HEK293 (cell line): ENCODE data around the gene RASAL2.

Experiments used
- CTCF ChIA-PET: fragments of 350-600 bp; formaldehyde crosslinking; extraction: SDS; loops from one replicate; lab custom pipeline; 2021; ENCODE audit warnings: antibody characterized with exemption; lab: Yijun Ruan, JAX
- POLR2A ChIA-PET: fragments of 300-600 bp; formaldehyde crosslinking; extraction: SDS; loops from one replicate; lab custom pipeline; 2020; ENCODE audit warnings: antibody characterized with exemption, inconsistent platforms; lab: Yijun Ruan, JAX
- H3K27ac ChIP-seq: fragments of 200-500 bp; sonication (Bioruptor generic); 2 replicates; pipeline ENCODE4 v1.5.1; 2014; ENCODE audit warnings: low read depth, low read length, control low read depth, inconsistent platforms; ENCODE audit errors: extremely low read depth
- H3K36me3 ChIP-seq, 2 experiments: fragments of 200-500 bp in 1 of 2; sonication (Bioruptor generic) in 1 of 2; 1 replicate in 1 of 2; 2 replicates in 1 of 2; pipeline ENCODE4 v1.5.1; 2014 to 2017; ENCODE audit warnings: inconsistent platforms in 2 of 2, low read length in 2 of 2; ENCODE audit not compliant: control insufficient read depth in 2 of 2, insufficient read depth in 1 of 2
- H3K4me1 ChIP-seq: fragments of 200-500 bp; sonication (Bioruptor generic); 2 replicates; pipeline ENCODE4 v1.5.1; 2014; ENCODE audit warnings: mild to moderate bottlenecking, low read length, inconsistent platforms; ENCODE audit not compliant: control insufficient read depth, insufficient read depth
- H3K4me3 ChIP-seq: 2 replicates; pipeline ENCODE4 v1.5.1; 2011; ENCODE audit warnings: low read depth, mild to moderate bottlenecking, control low read depth, low read length, moderate library complexity
- H3K9me3 ChIP-seq: fragments of 200-500 bp; sonication (Bioruptor generic); 2 replicates; pipeline ENCODE4 v1.5.1; 2014; ENCODE audit warnings: low read depth, low read length, inconsistent platforms; ENCODE audit not compliant: control insufficient read depth, insufficient read depth
- ELK4 ChIP-seq: IDR thresholded peaks from 2 replicates; pipeline ENCODE4 v1.6.1; 2011; ENCODE audit warnings: mild to moderate bottlenecking, low read depth, low read length, borderline replicate concordance
- KLF1 ChIP-seq: fragments of 450-650 bp; formaldehyde crosslinking; IDR thresholded peaks from 2 replicates; pipeline ENCODE4 v1.5.1; 2016; ENCODE audit warnings: missing biosample characterization, missing genetic modification characterization
- MEIS1 ChIP-seq: sonication (generic); formaldehyde crosslinking; IDR thresholded peaks from 2 replicates; pipeline ENCODE4 v1.8.1; 2022; ENCODE audit warnings: missing genetic modification reagents, mild to moderate bottlenecking, borderline replicate concordance
- MZF1 ChIP-seq: fragments of 450-650 bp; formaldehyde crosslinking; IDR thresholded peaks from 2 replicates; pipeline ENCODE4 v1.5.1; 2017; ENCODE audit warnings: missing biosample characterization, missing genetic modification characterization, borderline replicate concordance
- PATZ1 ChIP-seq: fragments of 450-650 bp; formaldehyde crosslinking; IDR thresholded peaks from 2 replicates; pipeline ENCODE4 v1.5.1; 2016; ENCODE audit warnings: missing biosample characterization, missing genetic modification characterization
- PRDM10 ChIP-seq: fragments of 450-650 bp; formaldehyde crosslinking; IDR thresholded peaks from 2 replicates; pipeline ENCODE4 v1.5.1; 2016; ENCODE audit warnings: missing biosample characterization, missing genetic modification characterization
- SP2 ChIP-seq: fragments of 450-650 bp; formaldehyde crosslinking; IDR thresholded peaks from 2 replicates; pipeline ENCODE4 v1.5.1; 2016; ENCODE audit warnings: missing biosample characterization, missing genetic modification characterization
- SP7 ChIP-seq: fragments of 450-650 bp; formaldehyde crosslinking; IDR thresholded peaks from 2 replicates; pipeline ENCODE4 v1.5.1; 2016; ENCODE audit warnings: missing biosample characterization, missing genetic modification characterization
- YY1 ChIP-seq: fragments of 450-650 bp; formaldehyde crosslinking; IDR thresholded peaks from 2 replicates; pipeline ENCODE4 v1.5.1; 2018; ENCODE audit warnings: missing biosample characterization, missing genetic modification characterization
- ZBTB10 ChIP-seq: fragments of 450-650 bp; formaldehyde crosslinking; IDR thresholded peaks from 2 replicates; pipeline ENCODE4 v1.5.1; 2016; ENCODE audit warnings: missing biosample characterization, missing genetic modification characterization
- ZBTB7A ChIP-seq: fragments of 450-650 bp; formaldehyde crosslinking; IDR thresholded peaks from 2 replicates; pipeline ENCODE4 v1.5.1; 2016; ENCODE audit warnings: low read depth, missing biosample characterization, missing genetic modification characterization
- ZNF19 ChIP-seq: fragments of 450-650 bp; formaldehyde crosslinking; IDR thresholded peaks from 2 replicates; pipeline ENCODE4; 2016; ENCODE audit warnings: missing biosample characterization, missing genetic modification characterization, low read depth
- ZNF202 ChIP-seq: fragments of 450-650 bp; formaldehyde crosslinking; IDR thresholded peaks from 2 replicates; pipeline ENCODE4 v1.5.1; 2016; ENCODE audit warnings: missing biosample characterization, missing genetic modification characterization, borderline replicate concordance
- ZNF324 ChIP-seq: fragments of 450-650 bp; formaldehyde crosslinking; IDR thresholded peaks from 2 replicates; pipeline ENCODE4 v1.5.1; 2016; ENCODE audit warnings: missing biosample characterization, missing genetic modification characterization
- ZNF561 ChIP-seq: fragments of 450-650 bp; IDR thresholded peaks from 2 replicates; pipeline ENCODE4 v1.5.1; 2018; ENCODE audit warnings: missing biosample characterization, missing genetic modification characterization, borderline replicate concordance
- ZNF600 ChIP-seq: fragments of 450-650 bp; formaldehyde crosslinking; IDR thresholded peaks from 2 replicates; pipeline ENCODE4 v1.5.1; 2016; ENCODE audit warnings: missing biosample characterization, missing genetic modification characterization
- ZNF660 ChIP-seq: fragments of 450-650 bp; IDR thresholded peaks from 2 replicates; pipeline ENCODE4 v1.5.1; 2018; ENCODE audit warnings: missing biosample characterization, mild to moderate bottlenecking, missing genetic modification characterization
- ZNF692 ChIP-seq: fragments of 450-650 bp; formaldehyde crosslinking; IDR thresholded peaks from 2 replicates; pipeline ENCODE4 v1.5.1; 2016; ENCODE audit warnings: missing biosample characterization, missing genetic modification characterization
- ZNF792 ChIP-seq: fragments of 450-650 bp; formaldehyde crosslinking; IDR thresholded peaks from 2 replicates; pipeline ENCODE4 v1.5.1; 2016; ENCODE audit warnings: missing biosample characterization, missing genetic modification characterization
- ZXDB ChIP-seq: fragments of 450-650 bp; formaldehyde crosslinking; IDR thresholded peaks from 2 replicates; pipeline ENCODE4 v1.5.1; 2016; ENCODE audit warnings: missing biosample characterization, missing genetic modification characterization

RASAL2 gene

GRCh38 chr1:178093951-178094738 is at the start of gene RASAL2 (continued):
- 0 out of 2 replicates have a peak, but pooled peaks have one; percentile 60 for TF ChIP-seq KLF1
- TF ChIP-seq ZNF19 (tag by site-specific recombination): no peak
- peak; percentile 33; the same call in 1 of the 2 replicates for TF ChIP-seq ZXDB (tag by site-specific recombination)
- TF ChIP-seq ZNF692 (tag by site-specific recombination): peak; percentile 93
- TF ChIP-seq PATZ1 (tag by site-specific recombination): peak; percentile 54
- TF ChIP-seq, all 188 proteins: peak for 39

- Histone ChIP-seq H3K4me1 (no peaks in the 10 kb centered on the region), H3K9me3 (no peaks in the 10 kb centered on the region), H3K36me3 (no peaks in the 10 kb centered on the region), H3K27ac (no peak overlapping the region), H3K4me3 (no peak overlapping the region)
- TF ChIP-seq ZNF792 (tag by site-specific recombination): no peak
- no peak for TF ChIP-seq ZNF561 (tag by site-specific recombination)
- TF ChIP-seq ZNF324 (tag by site-specific recombination): no peak
- TF ChIP-seq ELK4: no peak
- TF ChIP-seq ZNF202 (tag by site-specific recombination): no peak
- no peak for TF ChIP-seq PRDM10
- TF ChIP-seq SP7: no peak
- no peak for TF ChIP-seq ZBTB10 (tag by site-specific recombination)
- no peak for TF ChIP-seq ZNF600
- no peak for TF ChIP-seq ZBTB7A (tag by site-specific recombination)
- no peak for TF ChIP-seq SP2
- TF ChIP-seq YY1 (tag by site-specific recombination): no peak
- TF ChIP-seq MZF1 (tag by site-specific recombination): no peak
- no peak for TF ChIP-seq MEIS1 (CRISPR knock-in tag)
- no peak for TF ChIP-seq ZNF660
- ChIA-PET CTCF (interaction anchor here (2.9 kb wide), 1 partner anchor 15 kb away, joined by 16 read pairs; no protein-coding TSS in a partner anchor), POLR2A (no interaction called here)
Measured at GRCh38 chr1:178046591-178047270, 47.2 kb upstream of the RASAL2 start.
